Body of pancreas (tissue), 4 donors: ENCODE measurements around the gene MPV17L2.

Experiments
- POLR2A ChIP-seq, 3 donors: fragments of 450-650 bp; IDR thresholded peaks; one replicate each; pipeline ENCODE4 v1.6.1; 2016; ENCODE audit warnings: antibody characterized with exemption in 3 of 3, mild to moderate bottlenecking in 2 of 3
- TF ChIP-seq, protein P1 (sequence below), 7 experiments: fragments of 450-650 bp in 4 of 7; fragments of 200-600 bp in 3 of 7; sonication (generic) in 3 of 7; IDR thresholded peaks; one replicate each; pipeline ENCODE4 v1.5.1; 2016 to 2019; ENCODE audit warnings: antibody characterized with exemption in 7 of 7

DNA sequence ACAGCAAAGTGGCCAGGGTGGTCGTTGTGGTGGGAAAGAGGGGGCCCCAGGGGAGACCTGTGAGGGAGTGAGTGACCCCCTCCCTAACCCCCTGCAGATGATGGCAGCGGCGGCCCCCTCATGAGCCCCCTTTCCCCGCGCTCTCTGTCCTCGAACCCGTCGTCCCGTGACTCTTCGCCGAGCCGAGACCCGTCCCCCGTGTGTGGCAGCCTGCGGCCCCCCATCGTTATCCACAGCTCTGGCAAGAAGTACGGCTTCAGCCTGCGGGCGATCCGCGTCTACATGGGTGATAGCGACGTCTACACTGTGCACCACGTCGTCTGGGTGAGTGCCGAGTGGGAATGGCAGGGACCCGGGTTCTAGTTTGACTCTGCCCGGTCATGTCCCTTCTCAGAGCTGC, 48.1 kb upstream of the MPV17L2 start:
- TF ChIP-seq, protein P1, sequence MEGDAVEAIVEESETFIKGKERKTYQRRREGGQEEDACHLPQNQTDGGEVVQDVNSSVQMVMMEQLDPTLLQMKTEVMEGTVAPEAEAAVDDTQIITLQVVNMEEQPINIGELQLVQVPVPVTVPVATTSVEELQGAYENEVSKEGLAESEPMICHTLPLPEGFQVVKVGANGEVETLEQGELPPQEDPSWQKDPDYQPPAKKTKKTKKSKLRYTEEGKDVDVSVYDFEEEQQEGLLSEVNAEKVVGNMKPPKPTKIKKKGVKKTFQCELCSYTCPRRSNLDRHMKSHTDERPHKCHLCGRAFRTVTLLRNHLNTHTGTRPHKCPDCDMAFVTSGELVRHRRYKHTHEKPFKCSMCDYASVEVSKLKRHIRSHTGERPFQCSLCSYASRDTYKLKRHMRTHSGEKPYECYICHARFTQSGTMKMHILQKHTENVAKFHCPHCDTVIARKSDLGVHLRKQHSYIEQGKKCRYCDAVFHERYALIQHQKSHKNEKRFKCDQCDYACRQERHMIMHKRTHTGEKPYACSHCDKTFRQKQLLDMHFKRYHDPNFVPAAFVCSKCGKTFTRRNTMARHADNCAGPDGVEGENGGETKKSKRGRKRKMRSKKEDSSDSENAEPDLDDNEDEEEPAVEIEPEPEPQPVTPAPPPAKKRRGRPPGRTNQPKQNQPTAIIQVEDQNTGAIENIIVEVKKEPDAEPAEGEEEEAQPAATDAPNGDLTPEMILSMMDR (IDR thresholded peaks at IDR 0.05), result no peak
- TF ChIP-seq POLR2A (IDR thresholded peaks at IDR 0.05), result no peak
